CD4-positive, alpha-beta T cell treated with Interleukin-15 for 4 hours (primary cell): ENCODE data around the gene LAMTOR5.
"Not testable (repeated sequence)": the region's sequence is repeated elsewhere in the genome, so short reads cannot be mapped to it uniquely, and the experiment has no call there.

ENCODE experiments used
- DNase-seq: peaks from one replicate; pipeline ENCODE4 v3.0.0-alpha.2; 2020; ENCODE audit warnings: low spot score

LAMTOR5 gene

DNA sequence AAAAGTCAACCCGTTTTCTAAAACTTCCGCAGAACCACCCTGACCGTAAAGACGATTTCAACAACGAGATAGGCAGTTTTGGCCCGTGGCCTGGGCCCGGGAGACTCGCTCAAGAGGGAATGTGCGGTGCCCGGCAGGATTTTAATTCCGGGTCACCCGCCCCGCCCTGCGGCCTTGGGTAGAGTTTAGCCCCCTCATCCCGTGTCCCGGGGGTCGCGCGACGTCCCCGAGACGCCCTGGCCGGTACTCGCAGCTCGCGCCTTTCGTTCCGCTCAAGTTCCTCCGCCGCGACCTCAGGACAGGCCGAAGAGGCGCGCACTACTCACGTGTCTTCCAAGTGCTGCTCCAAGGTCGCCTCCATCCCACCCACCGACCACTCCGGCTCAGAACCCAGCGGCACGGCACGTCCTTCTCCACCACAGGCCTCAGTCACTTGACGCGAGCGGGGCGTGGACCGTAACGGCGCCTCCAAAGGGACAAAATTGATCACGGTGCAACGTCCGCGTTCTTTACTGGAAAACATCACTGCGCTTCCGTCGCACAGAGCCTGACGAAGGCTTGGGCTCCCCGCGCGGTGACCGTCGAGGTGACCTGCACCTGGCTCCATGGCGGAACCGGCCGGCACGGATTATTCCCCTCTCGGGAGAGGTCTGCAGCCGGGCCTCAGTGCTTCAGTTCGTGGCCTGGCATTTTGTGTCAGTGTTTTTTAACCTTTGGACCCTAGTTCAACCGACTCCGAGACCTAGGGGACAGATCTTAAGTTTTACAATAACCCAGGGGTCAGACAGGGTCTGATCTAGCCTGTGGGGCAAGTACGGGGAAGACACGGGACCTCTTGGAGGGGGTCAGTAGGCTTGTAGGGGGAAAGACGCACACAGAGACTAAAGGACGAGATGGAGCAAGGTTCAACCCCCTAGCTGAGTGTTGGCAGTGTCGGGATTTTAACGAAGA, at the start of gene LAMTOR5:
Gene LAMTOR5 (minus strand): TSS at position 435 of the 951 bp plus-strand sequence. CDS start 74 bp downstream, at position 361.
- DNase-seq, result peak; percentile 93

DNA sequence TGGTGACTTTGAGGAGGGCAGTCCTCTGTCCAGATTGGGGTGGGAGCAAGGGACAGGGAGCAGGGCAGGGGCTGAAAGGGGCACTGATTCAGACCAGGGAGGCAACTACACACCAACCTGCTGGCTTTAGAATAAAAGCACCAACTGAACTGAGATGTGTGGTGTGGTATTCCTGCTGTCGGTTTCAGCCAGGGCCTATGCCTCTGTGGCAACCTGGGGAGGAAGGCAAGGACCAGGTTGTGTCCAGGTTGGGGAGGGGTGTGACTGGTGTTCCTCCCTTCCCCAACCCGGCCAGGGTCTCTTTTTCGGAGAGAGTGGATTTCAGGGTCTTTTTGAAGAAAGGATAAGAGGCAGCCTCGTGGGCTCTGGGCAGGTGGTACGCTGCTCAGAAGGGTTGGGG, 49.7 kb upstream of the LAMTOR5 start:
- no peak for DNase-seq

DNA sequence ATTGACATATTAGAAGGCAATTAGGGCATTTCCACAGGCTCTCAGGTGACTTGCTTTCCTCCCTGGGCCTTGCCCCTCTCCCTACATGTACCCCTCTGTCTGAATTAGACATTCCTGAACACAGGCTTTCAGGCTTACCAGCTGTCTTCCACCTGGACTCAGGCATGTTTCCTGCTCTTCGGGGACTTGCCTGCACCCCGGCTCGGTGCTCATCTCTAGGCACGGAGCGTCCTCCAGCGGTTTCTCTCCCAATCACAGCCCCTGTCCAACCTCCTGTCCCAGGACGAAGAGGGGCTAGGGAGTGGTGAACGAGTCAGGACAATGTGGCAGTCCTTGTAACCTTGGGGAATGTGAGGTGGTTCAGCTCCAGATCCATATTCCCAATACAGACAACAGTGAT, 47.7 kb upstream of the LAMTOR5 start:
- no peak for DNase-seq

DNA sequence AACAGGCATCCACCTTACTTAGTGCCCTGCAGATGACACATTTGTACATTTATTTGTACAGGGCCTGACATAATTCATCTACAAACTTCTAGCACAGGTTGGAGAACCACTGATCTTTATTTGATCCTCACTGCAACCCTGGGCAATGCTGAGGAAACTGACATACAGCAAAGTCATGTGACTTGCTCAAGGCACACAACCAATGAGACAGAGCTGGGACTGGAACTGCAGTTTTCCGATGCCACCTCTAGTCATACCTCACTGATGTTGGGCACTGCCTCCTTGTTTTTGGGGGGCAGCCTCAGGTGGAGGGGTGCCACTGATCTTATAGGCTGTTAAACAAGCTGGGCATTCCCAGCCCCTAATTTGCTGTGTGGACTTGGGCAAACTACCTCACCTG, 46.8 kb upstream of the LAMTOR5 start:
- DNase-seq, result no peak

DNA sequence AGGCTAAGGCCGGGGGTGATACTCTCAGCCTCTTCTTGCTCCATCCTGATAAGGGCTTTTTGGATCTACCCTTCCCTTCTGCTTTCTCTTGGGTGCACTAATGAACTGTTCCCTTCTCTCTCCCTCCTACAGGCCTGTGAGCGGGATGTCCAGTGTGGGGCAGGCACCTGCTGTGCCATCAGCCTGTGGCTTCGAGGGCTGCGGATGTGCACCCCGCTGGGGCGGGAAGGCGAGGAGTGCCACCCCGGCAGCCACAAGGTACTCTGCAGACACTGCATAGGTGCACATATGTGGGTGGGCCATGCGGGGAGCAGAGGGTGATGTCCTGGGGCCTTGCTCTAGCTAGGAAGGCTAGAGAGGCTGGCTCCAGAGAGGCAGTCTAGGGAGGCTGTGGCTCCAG, 46.3 kb upstream of the LAMTOR5 start:
- no peak for DNase-seq

DNA sequence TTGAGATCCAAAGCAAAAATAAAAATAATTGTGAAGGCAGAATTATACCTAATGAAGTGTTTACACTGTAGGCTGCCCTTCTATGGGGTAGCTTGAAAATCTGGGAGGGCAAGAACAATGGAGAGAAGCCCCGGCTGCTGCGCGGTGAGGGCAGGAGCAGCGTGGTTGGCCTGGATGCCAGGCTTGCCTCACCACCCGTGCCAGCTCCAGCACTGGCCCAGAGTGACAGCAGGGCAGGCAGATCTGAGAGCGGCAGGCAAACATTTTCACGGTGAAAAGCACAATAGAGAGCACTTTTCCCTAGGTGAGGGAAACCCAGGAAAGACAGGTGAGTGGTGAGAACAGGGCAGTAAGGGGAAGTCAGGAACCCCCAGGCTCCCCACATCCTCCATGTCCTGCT, 44.8 kb upstream of the LAMTOR5 start:
- no peak for DNase-seq

DNA sequence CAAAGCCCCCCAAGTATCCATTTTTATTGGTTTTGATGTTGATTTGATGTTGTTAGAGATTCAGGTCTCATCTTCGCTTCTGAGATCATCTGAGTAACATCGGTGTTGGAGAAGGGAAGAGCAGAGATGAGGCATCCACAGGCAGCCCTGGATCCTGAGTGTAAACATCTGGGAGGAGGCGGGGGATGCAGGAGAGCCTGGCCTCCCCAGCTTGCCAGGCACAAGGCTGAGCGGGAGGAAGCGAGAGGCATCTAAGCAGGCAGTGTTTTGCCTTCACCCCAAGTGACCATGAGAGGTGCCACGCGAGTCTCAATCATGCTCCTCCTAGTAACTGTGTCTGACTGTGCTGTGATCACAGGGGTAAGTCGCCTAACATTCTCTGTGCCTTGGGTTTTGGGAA, 43.4 kb upstream of the LAMTOR5 start, which contains the start of gene PROK1:
Gene PROK1 (plus strand): TSS at position 221 of the 400 bp plus-strand sequence. CDS start 68 bp downstream, at position 289.
- no peak for DNase-seq

DNA sequence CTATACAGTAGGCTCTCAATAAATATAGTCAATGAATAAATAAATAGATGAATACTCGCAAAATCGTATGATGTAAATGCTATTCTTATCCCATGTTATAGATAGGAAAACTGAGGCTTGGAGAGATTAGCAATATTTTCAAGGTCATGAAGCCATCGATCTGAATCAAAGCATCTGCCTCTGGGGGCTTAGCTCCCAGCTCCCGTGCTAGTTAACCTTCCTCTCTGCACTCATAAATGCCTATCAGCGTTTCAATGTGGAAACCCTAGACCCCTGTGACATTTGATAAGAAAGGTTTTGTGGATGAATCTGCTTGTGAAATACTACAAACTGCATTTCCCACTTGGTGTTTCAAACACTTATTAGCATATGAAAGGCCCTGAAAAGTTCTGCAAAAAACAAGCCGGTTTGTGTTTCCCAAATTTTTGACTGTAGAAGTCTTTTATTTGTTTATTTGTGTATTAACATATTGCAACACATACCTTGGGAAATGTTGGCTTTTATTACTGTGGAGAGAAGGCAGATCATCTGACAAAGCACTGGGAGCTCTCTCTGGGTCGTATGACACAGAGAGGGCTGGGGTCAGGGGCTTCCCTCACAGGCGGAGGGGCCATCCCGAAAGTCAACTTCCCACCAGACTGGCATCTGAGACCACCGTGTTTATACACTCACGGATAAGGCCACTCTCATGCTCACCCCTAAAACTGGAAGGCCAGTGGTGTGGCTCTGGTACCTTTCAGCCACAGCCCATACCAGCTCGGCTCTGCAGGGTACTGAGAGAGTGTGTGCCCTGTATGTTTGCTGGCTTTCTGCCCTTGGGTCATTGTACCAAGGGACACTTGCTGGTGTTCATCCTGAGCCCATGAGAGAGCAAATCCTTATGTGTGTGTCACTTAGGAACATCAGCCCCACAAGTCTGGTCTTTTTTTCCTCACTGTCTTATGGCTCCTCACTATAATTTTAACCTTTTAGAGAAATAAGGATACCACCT, 42.5 kb upstream of the LAMTOR5 start:
- DNase-seq, result no peak

DNA sequence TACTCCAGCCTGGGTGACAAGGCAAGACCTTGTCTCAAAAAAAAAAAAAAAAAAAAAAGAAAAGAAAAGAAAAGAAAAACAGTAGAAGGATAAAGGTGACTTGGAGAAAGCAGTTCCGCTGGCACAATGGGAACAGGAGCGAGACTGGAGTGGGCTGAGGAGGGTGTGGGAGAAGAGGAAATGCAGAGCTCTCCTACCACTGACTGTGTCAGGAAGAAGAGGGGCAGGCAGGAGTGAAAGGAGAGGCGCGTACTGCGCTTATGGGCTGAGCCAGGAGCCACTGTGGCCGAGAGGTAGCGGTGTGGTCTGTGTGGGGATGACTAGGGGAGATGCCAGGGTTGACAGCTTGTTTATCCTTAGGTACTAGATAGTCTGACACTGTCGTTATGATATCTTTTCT, 37.1 kb upstream of the LAMTOR5 start:
- no peak for DNase-seq

DNA sequence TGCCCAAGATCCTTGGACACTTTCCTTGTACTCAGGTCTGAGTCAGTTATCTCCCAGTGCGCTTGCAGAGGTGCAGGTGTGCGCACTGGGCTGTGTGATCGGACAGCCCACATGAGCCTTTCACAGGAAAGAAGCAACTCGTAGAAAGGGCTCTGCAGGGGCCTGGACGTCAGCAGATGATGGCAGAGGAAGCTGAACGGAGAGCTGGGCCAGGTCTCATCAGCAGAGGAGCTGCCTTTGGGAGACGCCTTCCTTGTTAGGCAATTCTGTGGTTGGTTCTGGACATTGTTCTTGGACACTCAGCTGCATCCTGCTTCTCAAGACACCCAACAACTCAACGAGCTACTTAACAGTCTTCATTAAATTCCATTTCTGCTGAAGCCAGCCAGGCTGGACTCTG, 36.0 kb upstream of the LAMTOR5 start:
- DNase-seq, result no peak

DNA sequence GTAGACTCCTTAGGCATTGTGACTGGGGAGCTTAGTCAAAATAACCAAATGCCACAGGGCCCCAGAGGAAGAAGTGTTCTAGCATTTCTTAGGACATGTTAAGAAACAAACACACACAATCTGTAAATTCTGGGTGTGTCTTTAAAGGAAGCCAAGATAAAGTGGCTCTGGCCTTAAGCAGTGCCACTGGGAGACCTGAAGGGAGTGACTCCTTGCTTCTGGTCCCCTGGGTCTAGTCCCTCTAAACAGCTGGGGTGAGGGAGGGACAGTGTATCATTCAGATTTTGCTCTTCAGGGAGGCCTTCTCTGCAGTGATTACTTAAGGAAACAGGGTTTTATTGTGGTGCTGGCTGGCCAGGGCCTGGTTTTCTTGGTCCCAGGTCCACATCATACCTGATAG, 34.4 kb upstream of the LAMTOR5 start:
- no peak for DNase-seq

DNA sequence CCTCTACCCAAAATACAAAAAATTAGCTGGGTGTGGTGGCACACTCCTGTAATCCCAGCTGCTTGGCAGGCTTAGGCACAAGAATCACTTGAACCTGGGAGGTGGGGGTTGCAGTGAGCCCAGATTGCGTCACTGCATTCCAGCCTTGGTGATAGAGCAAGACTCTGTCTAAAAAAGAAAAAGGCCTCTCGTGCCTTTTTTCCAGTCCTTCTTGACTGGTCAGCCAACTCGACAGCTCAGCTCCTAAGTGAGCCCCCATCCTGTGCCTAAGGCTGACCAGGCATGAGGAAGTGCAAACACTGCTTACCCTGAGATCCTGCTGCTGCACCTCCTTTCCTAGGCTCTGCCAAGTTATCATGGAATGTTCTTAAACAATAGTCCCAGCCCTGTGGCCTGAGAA, 33.4 kb upstream of the LAMTOR5 start:
- no peak for DNase-seq

DNA sequence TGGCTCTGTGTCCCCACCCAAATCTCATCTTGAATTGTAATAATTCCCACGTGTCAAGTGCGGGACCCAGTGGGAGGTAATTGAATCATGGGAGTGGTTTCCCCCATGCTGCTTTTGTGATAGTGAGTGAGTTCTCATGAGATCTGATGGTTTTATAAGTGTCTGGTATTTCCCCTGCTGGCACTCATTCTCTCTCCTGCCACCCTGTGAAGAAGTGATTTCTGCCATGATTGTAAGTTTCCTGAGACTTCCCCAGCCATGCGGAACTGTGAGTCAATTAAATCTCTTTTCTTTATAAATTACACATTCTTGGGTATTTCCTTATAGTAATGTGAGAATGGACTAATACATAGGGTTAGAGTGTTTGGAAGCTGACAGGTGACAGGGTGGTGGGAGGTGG, 32.4 kb upstream of the LAMTOR5 start:
- DNase-seq, result not testable (repeated sequence)

DNA sequence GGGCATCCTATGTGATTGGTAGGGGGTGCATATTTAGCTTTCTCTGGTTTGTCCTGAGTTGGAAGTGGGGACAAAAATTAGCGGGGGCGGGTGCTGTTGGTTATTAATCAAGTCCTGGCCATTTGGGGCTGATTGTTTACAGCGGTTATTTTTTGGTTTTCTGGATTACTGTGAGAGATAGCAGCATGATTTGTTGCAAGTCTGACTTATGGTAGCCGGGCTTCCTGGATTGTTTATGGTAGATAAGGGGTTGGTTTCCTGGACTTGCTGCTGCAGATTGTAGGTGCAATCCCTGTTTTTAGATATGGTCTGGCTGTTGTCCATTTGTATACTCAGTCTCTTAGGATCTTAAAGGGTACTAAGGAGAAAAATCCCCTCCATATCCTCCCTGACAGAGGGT, 31.4 kb upstream of the LAMTOR5 start:
- no peak for DNase-seq

DNA sequence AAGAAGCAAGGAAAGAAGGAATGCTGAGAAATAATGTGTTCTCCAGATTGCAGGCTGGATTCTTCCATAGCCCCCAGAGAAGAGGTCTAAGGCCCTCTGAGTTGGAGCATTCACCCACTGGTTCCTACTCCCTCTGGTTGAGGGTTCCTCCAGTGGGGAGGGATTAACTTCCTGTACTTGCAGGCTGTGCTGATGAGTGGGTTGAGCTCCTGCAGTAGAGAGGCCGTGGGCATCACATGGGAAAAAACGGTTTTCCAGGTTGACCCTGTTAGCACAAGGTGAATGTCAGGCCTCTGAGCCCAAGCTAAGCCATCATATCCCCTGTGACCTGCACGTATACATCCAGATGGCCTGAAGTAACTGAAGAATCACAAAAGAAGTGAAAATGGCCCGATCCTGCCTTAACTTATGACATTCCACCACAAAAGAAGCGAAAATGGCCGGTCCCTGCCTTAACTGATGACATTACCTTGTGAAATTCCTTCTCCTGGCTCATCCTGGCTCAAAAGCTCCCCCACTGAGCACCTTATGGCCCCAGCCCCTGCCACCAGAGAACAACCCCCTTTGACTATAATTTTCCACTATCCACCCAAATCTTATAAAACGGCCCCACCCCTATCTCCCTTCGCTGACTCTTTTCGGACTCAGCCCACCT, 30.3 kb upstream of the LAMTOR5 start:
- DNase-seq, result not testable (repeated sequence)

DNA sequence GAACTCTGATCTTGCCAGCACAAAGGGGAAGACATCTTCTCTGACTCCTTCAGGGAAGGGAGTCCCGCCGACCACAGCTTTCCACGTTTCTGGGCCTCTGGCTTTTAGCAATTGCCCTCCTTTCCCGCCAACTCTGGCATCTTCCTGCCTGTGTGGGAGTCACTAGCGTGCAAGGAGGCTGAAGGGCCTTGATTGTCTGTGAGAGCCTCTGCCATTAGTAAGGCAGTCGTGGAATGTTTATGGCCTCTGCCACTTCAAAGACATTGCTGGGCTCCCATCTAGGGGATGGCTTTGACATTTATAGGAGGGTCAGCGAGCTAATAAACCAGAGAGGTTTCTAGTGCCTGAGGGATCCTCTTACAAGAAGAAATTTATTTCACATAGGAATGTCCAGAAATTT, 29.1 kb upstream of the LAMTOR5 start:
- no peak for DNase-seq

DNA sequence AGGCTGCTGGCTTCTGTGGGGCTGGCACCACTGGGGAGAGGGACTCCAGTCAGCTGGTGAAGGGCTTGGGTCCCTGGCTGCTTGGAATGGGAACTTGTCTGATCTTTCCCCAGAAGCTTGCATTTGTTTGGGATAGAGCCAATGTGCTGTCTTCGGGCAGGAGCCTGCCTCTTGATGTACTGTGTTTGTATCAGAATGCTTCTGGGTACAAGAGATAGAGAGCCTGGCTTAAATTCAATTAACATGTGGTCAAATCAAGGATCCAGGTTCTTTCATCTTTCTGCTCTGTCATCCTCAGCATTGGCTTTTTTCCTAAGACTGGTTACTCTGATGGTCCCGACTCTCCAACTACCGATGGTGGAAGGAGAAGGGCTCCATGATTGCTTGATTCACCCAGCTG, 27.5 kb upstream of the LAMTOR5 start:
- DNase-seq, result no peak

DNA sequence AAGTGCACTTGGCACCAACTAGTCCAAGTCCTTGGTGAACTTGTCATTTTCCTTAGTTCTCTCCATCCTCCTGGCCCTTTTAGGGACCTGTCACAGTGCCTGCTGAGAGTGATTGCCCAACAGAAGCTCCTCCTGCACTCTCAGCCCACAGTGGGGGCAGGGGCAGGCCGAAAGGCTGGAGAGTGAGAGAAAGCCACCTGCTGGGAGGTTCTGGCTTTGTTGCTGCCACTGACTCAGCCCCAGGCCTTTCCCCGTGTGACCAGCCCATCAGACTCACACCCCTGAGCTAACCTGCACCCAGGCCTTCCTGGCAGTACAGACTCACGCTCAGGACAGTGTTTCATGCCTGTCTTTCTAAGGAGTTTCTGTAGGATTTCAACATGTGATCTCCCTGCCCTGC, 26.3 kb upstream of the LAMTOR5 start:
- no peak for DNase-seq

DNA sequence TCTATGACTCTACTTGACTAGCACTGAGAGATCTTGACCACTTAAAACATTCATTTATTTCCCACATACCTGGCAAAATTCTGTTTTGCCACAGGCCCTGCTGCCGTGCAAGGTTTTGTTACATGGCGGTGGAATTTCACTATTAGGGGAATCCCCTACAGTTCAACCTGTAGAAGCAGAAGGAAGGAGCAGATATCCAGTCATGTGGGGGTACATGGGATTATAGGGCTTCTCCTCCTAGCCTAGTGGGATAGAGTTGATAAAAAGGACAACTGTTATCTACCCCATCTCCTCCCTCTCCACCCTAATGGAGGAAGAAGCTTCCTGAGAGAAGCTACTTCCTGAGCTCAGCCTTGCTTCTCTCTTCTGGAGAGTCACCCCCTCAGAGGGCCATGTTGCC, 25.7 kb upstream of the LAMTOR5 start:
- DNase-seq, result no peak

DNA sequence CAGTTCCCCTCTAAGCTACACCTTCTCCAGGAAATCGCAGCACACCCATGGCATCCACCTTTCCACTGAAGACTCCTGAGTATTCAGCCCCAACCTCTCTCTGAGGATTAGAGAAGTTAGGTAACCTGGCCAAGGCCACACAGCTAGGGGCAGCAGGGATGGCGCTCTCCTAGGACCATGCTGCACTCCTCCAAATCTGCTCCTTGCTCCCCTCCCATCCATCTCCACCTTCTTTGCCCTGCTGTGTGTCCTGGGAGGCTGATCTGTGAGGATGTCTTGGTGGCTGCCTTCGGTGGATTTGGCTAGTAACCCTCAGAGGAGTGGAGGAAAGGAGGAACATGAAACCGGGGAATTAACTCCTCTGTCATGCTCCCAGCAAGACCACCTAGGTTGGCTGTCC, 23.4 kb upstream of the LAMTOR5 start:
- DNase-seq, result no peak

DNA sequence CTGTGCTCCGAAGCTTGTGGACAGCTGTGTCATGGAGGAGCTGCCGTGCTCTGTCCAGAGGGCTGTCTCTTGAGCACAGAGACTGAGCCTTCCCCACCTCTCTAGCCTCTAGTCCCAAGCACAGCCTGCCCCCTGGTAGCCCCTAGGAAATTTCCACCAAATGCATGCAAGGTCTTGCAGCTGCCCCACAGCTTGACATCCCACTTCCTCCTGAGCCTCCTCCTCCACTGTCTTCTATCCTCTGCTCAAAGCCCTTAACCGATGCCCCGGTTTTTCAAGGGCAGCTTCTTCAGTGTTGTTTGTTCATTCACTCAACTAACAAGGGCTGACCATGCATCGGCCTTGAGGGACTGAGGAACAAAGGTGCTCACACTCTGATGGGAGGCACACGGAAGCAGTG, 22.9 kb upstream of the LAMTOR5 start:
- DNase-seq, result no peak

DNA sequence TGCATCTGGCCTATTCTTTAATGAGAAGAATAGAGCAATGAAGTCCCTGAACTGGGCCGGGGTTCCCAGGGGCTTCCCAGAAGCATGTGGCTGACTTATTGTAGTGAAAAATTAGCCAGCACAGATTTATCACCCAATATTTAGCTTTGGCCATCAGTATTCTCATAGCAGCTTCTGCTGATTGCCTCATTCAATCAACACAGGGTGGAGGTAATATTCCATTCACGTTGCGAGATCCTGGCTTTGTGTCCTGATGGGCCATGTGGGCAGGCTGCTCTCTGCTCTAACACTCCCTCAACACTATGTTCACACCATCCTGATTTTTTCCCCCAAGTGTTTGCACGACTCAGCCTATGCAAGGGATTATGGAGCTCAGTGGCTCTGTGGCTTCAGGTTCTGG, 21.5 kb upstream of the LAMTOR5 start:
- no peak for DNase-seq
